ENCODE results near the gene APOB.

DNA sequence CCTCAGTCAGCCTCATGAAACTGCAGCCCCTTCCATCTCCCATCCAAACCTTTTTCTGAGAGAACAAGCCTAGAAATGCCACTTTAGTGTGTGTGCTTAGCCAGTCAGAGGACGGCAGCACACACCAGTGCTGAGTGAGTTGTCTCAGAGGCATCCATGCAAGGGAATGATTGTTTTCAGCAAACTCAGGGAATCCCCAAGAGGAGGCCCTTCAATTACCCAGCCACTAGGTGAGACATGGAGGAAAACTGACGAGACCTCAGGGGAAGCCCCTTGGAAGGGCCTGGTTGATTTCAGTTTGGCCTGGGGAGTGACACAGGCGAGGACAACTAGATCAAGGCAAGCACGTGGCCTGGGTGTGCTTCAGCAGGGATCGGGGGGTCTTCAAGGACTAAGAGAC lies 49.7 kb downstream of the APOB start:
- TF ChIP-seq, protein P1, sequence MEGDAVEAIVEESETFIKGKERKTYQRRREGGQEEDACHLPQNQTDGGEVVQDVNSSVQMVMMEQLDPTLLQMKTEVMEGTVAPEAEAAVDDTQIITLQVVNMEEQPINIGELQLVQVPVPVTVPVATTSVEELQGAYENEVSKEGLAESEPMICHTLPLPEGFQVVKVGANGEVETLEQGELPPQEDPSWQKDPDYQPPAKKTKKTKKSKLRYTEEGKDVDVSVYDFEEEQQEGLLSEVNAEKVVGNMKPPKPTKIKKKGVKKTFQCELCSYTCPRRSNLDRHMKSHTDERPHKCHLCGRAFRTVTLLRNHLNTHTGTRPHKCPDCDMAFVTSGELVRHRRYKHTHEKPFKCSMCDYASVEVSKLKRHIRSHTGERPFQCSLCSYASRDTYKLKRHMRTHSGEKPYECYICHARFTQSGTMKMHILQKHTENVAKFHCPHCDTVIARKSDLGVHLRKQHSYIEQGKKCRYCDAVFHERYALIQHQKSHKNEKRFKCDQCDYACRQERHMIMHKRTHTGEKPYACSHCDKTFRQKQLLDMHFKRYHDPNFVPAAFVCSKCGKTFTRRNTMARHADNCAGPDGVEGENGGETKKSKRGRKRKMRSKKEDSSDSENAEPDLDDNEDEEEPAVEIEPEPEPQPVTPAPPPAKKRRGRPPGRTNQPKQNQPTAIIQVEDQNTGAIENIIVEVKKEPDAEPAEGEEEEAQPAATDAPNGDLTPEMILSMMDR (IDR thresholded peaks at IDR 0.05), result no peak
- no peak for TF ChIP-seq POLR2A (IDR thresholded peaks at IDR 0.05)

All from Peyer's patch (tissue), 4 donors.